Measurements from ENCODE around the gene MS4A15. TPM values are rescaled to one million over a fixed set of nuclear protein-coding genes. Genes with fewer than 3 reads are reported as not detected.

MS4A15 gene
- total and polyA plus RNA-seq, 2 donors (not counting 1 experiment from before 2014, with no cell fraction given), result not detected

DNA sequence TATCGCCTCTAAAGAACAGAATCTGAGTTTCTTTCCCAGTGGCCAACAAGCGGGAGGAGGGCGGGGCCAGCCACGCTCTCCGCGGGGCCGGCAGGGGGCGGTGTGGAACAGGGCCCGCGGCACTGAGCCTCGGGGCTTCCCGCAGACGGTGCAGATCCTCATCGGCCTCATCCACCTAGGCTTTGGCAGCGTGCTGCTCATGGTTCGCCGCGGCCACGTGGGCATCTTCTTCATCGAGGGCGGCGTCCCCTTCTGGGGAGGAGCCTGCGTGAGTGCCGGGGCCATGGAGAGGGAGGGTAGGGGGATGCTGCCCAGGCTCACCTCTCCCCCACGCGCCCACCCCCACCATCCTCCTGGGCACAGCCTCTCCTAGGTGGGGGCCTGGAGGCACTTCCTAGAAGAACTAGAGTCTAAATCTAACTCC lies 10.7 kb downstream of the MS4A15 start:
- no peak overlapping the region for H3K27ac Mint-ChIP-seq
- TF ChIP-seq, protein P1, sequence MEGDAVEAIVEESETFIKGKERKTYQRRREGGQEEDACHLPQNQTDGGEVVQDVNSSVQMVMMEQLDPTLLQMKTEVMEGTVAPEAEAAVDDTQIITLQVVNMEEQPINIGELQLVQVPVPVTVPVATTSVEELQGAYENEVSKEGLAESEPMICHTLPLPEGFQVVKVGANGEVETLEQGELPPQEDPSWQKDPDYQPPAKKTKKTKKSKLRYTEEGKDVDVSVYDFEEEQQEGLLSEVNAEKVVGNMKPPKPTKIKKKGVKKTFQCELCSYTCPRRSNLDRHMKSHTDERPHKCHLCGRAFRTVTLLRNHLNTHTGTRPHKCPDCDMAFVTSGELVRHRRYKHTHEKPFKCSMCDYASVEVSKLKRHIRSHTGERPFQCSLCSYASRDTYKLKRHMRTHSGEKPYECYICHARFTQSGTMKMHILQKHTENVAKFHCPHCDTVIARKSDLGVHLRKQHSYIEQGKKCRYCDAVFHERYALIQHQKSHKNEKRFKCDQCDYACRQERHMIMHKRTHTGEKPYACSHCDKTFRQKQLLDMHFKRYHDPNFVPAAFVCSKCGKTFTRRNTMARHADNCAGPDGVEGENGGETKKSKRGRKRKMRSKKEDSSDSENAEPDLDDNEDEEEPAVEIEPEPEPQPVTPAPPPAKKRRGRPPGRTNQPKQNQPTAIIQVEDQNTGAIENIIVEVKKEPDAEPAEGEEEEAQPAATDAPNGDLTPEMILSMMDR (IDR thresholded peaks at IDR 0.05), result peak; percentile 31
- no peak for TF ChIP-seq EZH2 (IDR thresholded peaks at IDR 0.05; ENCODE audit: borderline replicate concordance, insufficient read depth, low read depth, low read length, poor library complexity, severe bottlenecking)
- ATAC-seq (ENCODE audit: low read depth) (no peak), DNase-seq (peak; percentile 29)
- ChIA-PET CTCF (interaction anchor here (0.6 to 6.5 kb wide), 2 partner anchors 9 to 227 kb away, joined by 4 to 102 read pairs; no protein-coding TSS in a partner anchor), POLR2A (no interaction called here)
- no peak overlapping the region for H3K27ac ChIP-seq (ENCODE audit: low read length in 2 of 2)
- no peak overlapping the region for H3K4me2 ChIP-seq (replicated peaks; ENCODE audit: low read depth, low read length, poor library complexity, severe bottlenecking)
- peaks cover 12 to 17% of the 10 kb centered on the region in 2 donors for H3K4me1 ChIP-seq (ENCODE audit: control insufficient read depth in 2 of 2, insufficient read depth in 2 of 2, low read length in 2 of 2)
- intact Hi-C loops (cut with micrococcal nuclease), result no loop called here
- WGBS (ENCODE audit: insufficient coverage), result 22% methylated on average over 15 of the region's 26 CpGs
- no peak overlapping the region for H3K4me3 Mint-ChIP-seq
- H3K9me3 Mint-ChIP-seq (ENCODE audit: insufficient read depth), result no peaks in the 10 kb centered on the region
- H3K27me3 Mint-ChIP-seq, result peaks cover 35% of the 10 kb centered on the region
- H3K4me3 ChIP-seq (ENCODE audit: control extremely low read depth in 1 of 5, extremely low read depth in 1 of 5, insufficient read depth in 1 of 5, low read depth in 2 of 5, low read length in 4 of 5), result no peak overlapping the region
- no peaks in the 10 kb centered on the region for H4K20me1 ChIP-seq (ENCODE audit: control insufficient read depth, insufficient read depth, low read length, poor library complexity, severe bottlenecking)
- peaks cover 24% of the 10 kb centered on the region for H3K4me1 Mint-ChIP-seq
- H3K9me3 ChIP-seq (ENCODE audit: control extremely low read depth in 1 of 3, control insufficient read depth in 2 of 3, insufficient read depth in 1 of 3, low read length in 2 of 3), result peaks cover 0 to 8% (median 0%) of the 10 kb centered on the region in 3 donors
- no peak overlapping the region for H3K9ac ChIP-seq (ENCODE audit: low read length)
- peaks cover 0 to 31% (median 1%) of the 10 kb centered on the region in 4 experiments for H3K27me3 ChIP-seq (replicated peaks in 1 of 4; ENCODE audit: control extremely low read depth in 1 of 4, control insufficient read depth in 3 of 4, insufficient read depth in 4 of 4, low read length in 3 of 4)
- H3K79me2 ChIP-seq (ENCODE audit: control insufficient read depth, insufficient read depth, low read length), result no peaks in the 10 kb centered on the region
- no peaks in the 10 kb centered on the region for H3K36me3 ChIP-seq (replicated peaks in 1 of 2; ENCODE audit: control extremely low read depth in 1 of 2, control insufficient read depth in 1 of 2, extremely low read depth in 1 of 2, insufficient read depth in 2 of 2, low read length in 1 of 2)
- no peak overlapping the region for H2AFZ ChIP-seq (ENCODE audit: insufficient read depth, low read depth, low read length, poor library complexity, severe bottlenecking)

DNA sequence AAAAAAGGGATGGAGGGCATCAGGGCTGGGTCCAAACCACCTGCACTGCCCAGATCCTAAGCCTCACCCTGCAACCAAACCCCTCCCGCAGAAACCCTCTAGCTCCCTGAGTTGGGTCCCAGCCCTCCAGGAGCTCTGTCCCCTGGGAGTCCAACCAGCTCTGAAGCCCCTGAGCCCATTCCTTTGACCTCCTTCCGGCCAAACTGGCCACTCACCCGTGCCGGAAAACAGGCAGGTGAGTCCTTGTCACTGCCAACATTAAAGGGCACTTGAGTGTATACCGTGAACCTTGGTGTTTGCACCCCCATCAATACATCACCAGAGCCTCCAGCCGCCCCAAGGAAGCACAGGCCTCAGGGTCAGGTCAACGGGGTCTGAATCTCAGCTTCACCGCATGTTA lies 11.5 kb downstream of the MS4A15 start:
- Mint-ChIP-seq H3K4me1 (peaks cover 16% of the 10 kb centered on the region), H3K27ac (no peak overlapping the region), H3K27me3 (peaks cover 35% of the 10 kb centered on the region), H3K4me3 (no peak overlapping the region), H3K9me3 (ENCODE audit: insufficient read depth) (no peaks in the 10 kb centered on the region)
- Histone ChIP-seq H3K27me3 (replicated peaks in 1 of 4; ENCODE audit: control extremely low read depth in 1 of 4, control insufficient read depth in 3 of 4, insufficient read depth in 4 of 4, low read length in 3 of 4) (peaks cover 0 to 31% (median 1%) of the 10 kb centered on the region in 4 experiments), H3K4me1 (ENCODE audit: control insufficient read depth in 2 of 2, insufficient read depth in 2 of 2, low read length in 2 of 2) (peaks cover 4 to 9% of the 10 kb centered on the region in 2 donors), H2AFZ (ENCODE audit: insufficient read depth, low read depth, low read length, poor library complexity, severe bottlenecking) (no peak overlapping the region), H3K9ac (ENCODE audit: low read length) (no peak overlapping the region), H4K20me1 (ENCODE audit: control insufficient read depth, insufficient read depth, low read length, poor library complexity, severe bottlenecking) (no peaks in the 10 kb centered on the region), H3K4me3 (ENCODE audit: control extremely low read depth in 1 of 5, extremely low read depth in 1 of 5, insufficient read depth in 1 of 5, low read depth in 2 of 5, low read length in 4 of 5) (no peak overlapping the region), H3K9me3 (ENCODE audit: control extremely low read depth in 1 of 3, control insufficient read depth in 2 of 3, insufficient read depth in 1 of 3, low read length in 2 of 3) (peaks cover 0 to 10% (median 0%) of the 10 kb centered on the region in 3 donors), H3K4me2 (replicated peaks; ENCODE audit: low read depth, low read length, poor library complexity, severe bottlenecking) (no peak overlapping the region), H3K79me2 (ENCODE audit: control insufficient read depth, insufficient read depth, low read length) (no peaks in the 10 kb centered on the region), H3K27ac (ENCODE audit: low read length in 2 of 2) (no peak overlapping the region), H3K36me3 (replicated peaks in 1 of 2; ENCODE audit: control extremely low read depth in 1 of 2, control insufficient read depth in 1 of 2, extremely low read depth in 1 of 2, insufficient read depth in 2 of 2, low read length in 1 of 2) (no peaks in the 10 kb centered on the region)
- CTCF ChIA-PET, result interaction anchor here (0.6 kb wide), 1 partner anchor 227 kb away, joined by 4 read pairs; no protein-coding TSS in a partner anchor
- intact Hi-C loops (cut with micrococcal nuclease), result no loop called here
- WGBS (ENCODE audit: insufficient coverage), result 94% methylated on average over 6 of the region's 8 CpGs
- DNase-seq (no peak), ATAC-seq (ENCODE audit: low read depth) (no peak)
- TF ChIP-seq EZH2 (IDR thresholded peaks at IDR 0.05; ENCODE audit: borderline replicate concordance, insufficient read depth, low read depth, low read length, poor library complexity, severe bottlenecking), result no peak
- TF ChIP-seq, protein P1 (IDR thresholded peaks at IDR 0.05), result no peak
- POLR2A ChIA-PET, result no interaction called here

All from B cell (primary cell).